Liver (tissue), 9 donors: ENCODE data around the gene SLA2. TPM values are rescaled to one million over a fixed set of nuclear protein-coding genes. Genes with fewer than 3 reads are reported as not detected.

Experiments used
- DNase-seq: peaks from one replicate; pipeline ENCODE4 v3.0.0-alpha.2; 2017; ENCODE audit warnings: low spot score
- H3K27ac ChIP-seq, 2 donors: one replicate each; pipeline ENCODE4 v1.7.0; 2013; ENCODE audit warnings: inconsistent platforms in 2 of 2, low read length in 2 of 2, control low read depth in 1 of 2, low read depth in 1 of 2, mild to moderate bottlenecking in 1 of 2
- H3K27me3 ChIP-seq, 4 donors: one replicate each; pipeline versions ENCODE4 v1.6.1 to v1.7.0; 2013; ENCODE audit warnings: low read length in 3 of 4, inconsistent platforms in 1 of 4, mild to moderate bottlenecking in 1 of 4, moderate library complexity in 1 of 4; ENCODE audit not compliant: control insufficient read depth in 4 of 4, insufficient read depth in 4 of 4
- H3K36me3 ChIP-seq, 4 donors: one replicate each; pipeline versions ENCODE4 v1.6.1 to v1.7.0; 2013; ENCODE audit warnings: low read length in 3 of 4, mild to moderate bottlenecking in 3 of 4, low read depth in 1 of 4, moderate library complexity in 1 of 4; ENCODE audit not compliant: control insufficient read depth in 4 of 4, insufficient read depth in 3 of 4
- H3K4me1 ChIP-seq, 4 donors: one replicate each; pipeline versions ENCODE4 v1.6.1 to v1.7.0; 2013; ENCODE audit warnings: low read length in 3 of 4, mild to moderate bottlenecking in 3 of 4, moderate library complexity in 1 of 4; ENCODE audit not compliant: control insufficient read depth in 4 of 4, insufficient read depth in 4 of 4
- H3K4me3 ChIP-seq, 3 donors: one replicate each; pipeline versions ENCODE4 v1.6.1 to v1.7.0; 2013; ENCODE audit warnings: low read length in 3 of 3, control low read depth in 1 of 3, low read depth in 1 of 3, mild to moderate bottlenecking in 1 of 3
- H3K9ac ChIP-seq, 2 donors: one replicate each; pipeline ENCODE4 v1.7.0; 2013; ENCODE audit warnings: low read length in 2 of 2, mild to moderate bottlenecking in 2 of 2, moderate library complexity in 2 of 2, control low read depth in 1 of 2, low read depth in 1 of 2
- H3K9me3 ChIP-seq, 4 donors: one replicate each; pipeline versions ENCODE4 v1.6.1 to v1.7.0; 2013; ENCODE audit warnings: low read length in 3 of 4; ENCODE audit not compliant: control insufficient read depth in 4 of 4
- ATF3 ChIP-seq: IDR thresholded peaks from 2 replicates; pipeline ENCODE4 v1.6.1; 2016; ENCODE audit warnings: antibody characterized with exemption
- CTCF ChIP-seq: fragments of 150-350 bp; IDR thresholded peaks from 2 replicates; pipeline ENCODE4 v1.5.1; 2017; ENCODE audit warnings: improper control_type of control experiment, low read depth, low read length; ENCODE audit not compliant: missing input control
- GABPA ChIP-seq, 2 donors: IDR thresholded peaks in 1 of 2; conservative IDR thresholded peaks in 1 of 2; 2 replicates each; pipeline ENCODE4 v1.6.1; 2016; ENCODE audit warnings: antibody characterized with exemption in 2 of 2, mild to moderate bottlenecking in 1 of 2, moderate library complexity in 1 of 2
- HNF4A ChIP-seq, 2 donors: conservative IDR thresholded peaks; 2 replicates each; pipeline ENCODE4 v1.6.1; 2016; ENCODE audit warnings: antibody characterized with exemption in 2 of 2, mild to moderate bottlenecking in 2 of 2
- HNF4G ChIP-seq: IDR thresholded peaks from 2 replicates; pipeline ENCODE4 v1.6.1; 2016; ENCODE audit warnings: antibody characterized with exemption
- MAX ChIP-seq: IDR thresholded peaks from 2 replicates; pipeline ENCODE4 v1.6.1; 2016; ENCODE audit warnings: antibody characterized with exemption
- NR2F2 ChIP-seq: IDR thresholded peaks from 2 replicates; pipeline ENCODE4 v1.6.1; 2016; ENCODE audit warnings: antibody characterized with exemption
- REST ChIP-seq: IDR thresholded peaks from 2 replicates; pipeline ENCODE4 v1.6.1; 2016; ENCODE audit warnings: antibody characterized with exemption, mild to moderate bottlenecking
- TAF1 ChIP-seq: conservative IDR thresholded peaks from 2 replicates; pipeline ENCODE4 v1.6.1; 2016; ENCODE audit warnings: antibody characterized with exemption, mild to moderate bottlenecking
- YY1 ChIP-seq: IDR thresholded peaks from 2 replicates; pipeline ENCODE4 v1.6.1; 2016; ENCODE audit warnings: antibody characterized with exemption, mild to moderate bottlenecking
- ZBTB33 ChIP-seq: IDR thresholded peaks from 2 replicates; pipeline ENCODE4 v1.6.1; 2016; ENCODE audit warnings: antibody characterized with exemption
- WGBS: extraction: QIAGEN DNeasy Blood & Tissue Kit; methylation state at CpG from one replicate; pipeline ENCODE4 v1.1.7; 2013; 5-methylcytosine and 5-hydroxymethylcytosine counted together
- polyA plus RNA-seq, 2 donors: library from polyadenylated mRNA; stranded (reverse) in 1 of 2; unstranded in 1 of 2; fragments of 200-250 nt in 1 of 2; fragments of >200 nt in 1 of 2; fragmentation: Nextera tagmentation in 1 of 2; extraction: Ambion mirVana in 1 of 2; gene quantifications; one replicate each; pipeline versions ENCODE4 v1.2.1 to v1.2.3, GENCODE V29; 2013 to 2015
- total RNA-seq, 2 donors: library from RNA; depleted of rRNA; stranded (reverse); fragments of >200 nt; gene quantifications; one replicate each; pipeline ENCODE4 v1.2.3, GENCODE V29; 2014
- donor health status: healthy.
- donor health status: healthy.
- donor health status: healthy.
- donor health status: healthy.
- donor health status: healthy.

Gene SLA2
- total and polyA plus RNA-seq, 4 donors = 0.18 to 1.6 (median 0.41) TPM

GRCh38 chr20:36604952-36605398 lies 41.0 kb downstream of the SLA2 start:
- peaks cover 0 to 24% (median 17%) of the 10 kb centered on the region in 4 donors for H3K4me1 ChIP-seq
- no peak for TF ChIP-seq CTCF
- DNase-seq = no peak
- H3K9ac ChIP-seq = peak overlapping the region; percentile 31 to 61
- peak overlapping the region; percentile 67 to 86 for H3K27ac ChIP-seq
- WGBS = 56% methylated on average over 15 of the region's 15 CpGs
- H3K4me3 ChIP-seq = peak overlapping the region; percentile 10 to 20 (median 15)
- no peaks in the 10 kb centered on the region for H3K9me3 ChIP-seq
- H3K36me3 ChIP-seq = peaks cover 5 to 14% (median 9%) of the 10 kb centered on the region in 4 donors
- no peaks in the 10 kb centered on the region for H3K27me3 ChIP-seq

- no peak overlapping the region for H3K27ac ChIP-seq
- H3K27me3 ChIP-seq = no peaks in the 10 kb centered on the region
- TF ChIP-seq ZBTB33 = no peak
- no peak for TF ChIP-seq TAF1
- TF ChIP-seq MAX = no peak
- TF ChIP-seq HNF4G = no peak
- no peak for TF ChIP-seq HNF4A (conservative IDR thresholded peaks at IDR 0.05)
- no peak for TF ChIP-seq CTCF
- TF ChIP-seq REST = no peak
- TF ChIP-seq GABPA (IDR thresholded peaks at IDR 0.05 in 1 of 2, conservative IDR thresholded peaks at IDR 0.05 in 1 of 2) = no peak
- TF ChIP-seq ATF3 = no peak
- TF ChIP-seq YY1 = no peak
- no peak for TF ChIP-seq NR2F2
- DNase-seq = no peak
- H3K4me1 ChIP-seq = peaks cover 0 to 9% (median 3%) of the 10 kb centered on the region in 4 donors
- 69% methylated on average over 1 of the region's 1 CpG for WGBS
- H3K4me3 ChIP-seq = no peak overlapping the region
- H3K9ac ChIP-seq = no peak overlapping the region
- no peaks in the 10 kb centered on the region for H3K9me3 ChIP-seq
- H3K36me3 ChIP-seq = no peaks in the 10 kb centered on the region
These were observed 44.5 kb downstream of the SLA2 start for GRCh38 chr20:36601540-36601939.
